HG02970 (cell line): ENCODE measurements around the gene BEX5.
"Not testable (repeated sequence)": the region's sequence is repeated elsewhere in the genome, so short reads cannot be mapped to it uniquely, and the experiment has no call there.

Experiments
- ATAC-seq: cut with Tn5 transposase; IDR thresholded peaks from one replicate; pipeline ENCODE4 v1.9.1; 2021; ENCODE audit warnings: mild to moderate bottlenecking, moderate library complexity, moderate number of reproducible peaks; ENCODE audit not compliant: unreplicated experiment, low FRiP score

The BEX5 gene

DNA sequence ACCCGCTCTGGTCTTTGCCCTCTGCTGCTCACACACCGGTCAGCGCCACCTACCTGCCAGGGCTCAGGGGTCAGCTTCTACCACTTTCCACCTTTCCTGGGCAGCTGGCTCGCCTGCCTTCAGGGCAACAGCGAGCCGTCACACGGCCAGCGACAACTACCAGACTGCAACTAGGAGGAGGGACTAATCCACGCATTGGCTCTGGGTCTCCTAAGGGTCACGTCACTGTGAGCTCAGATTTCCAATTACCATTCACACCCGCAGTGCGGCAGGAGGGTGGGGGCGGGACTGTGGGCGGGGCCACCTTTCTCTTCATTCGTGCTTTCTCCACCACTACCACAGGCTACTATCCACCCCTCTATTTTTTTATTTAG lies at the start of gene BEX5:
BEX5 (minus strand) TSS at position 172 of the 374 bp plus-strand sequence. CDS start 1,712 bp downstream, outside the sequence.
- peak; percentile 73 for ATAC-seq

DNA sequence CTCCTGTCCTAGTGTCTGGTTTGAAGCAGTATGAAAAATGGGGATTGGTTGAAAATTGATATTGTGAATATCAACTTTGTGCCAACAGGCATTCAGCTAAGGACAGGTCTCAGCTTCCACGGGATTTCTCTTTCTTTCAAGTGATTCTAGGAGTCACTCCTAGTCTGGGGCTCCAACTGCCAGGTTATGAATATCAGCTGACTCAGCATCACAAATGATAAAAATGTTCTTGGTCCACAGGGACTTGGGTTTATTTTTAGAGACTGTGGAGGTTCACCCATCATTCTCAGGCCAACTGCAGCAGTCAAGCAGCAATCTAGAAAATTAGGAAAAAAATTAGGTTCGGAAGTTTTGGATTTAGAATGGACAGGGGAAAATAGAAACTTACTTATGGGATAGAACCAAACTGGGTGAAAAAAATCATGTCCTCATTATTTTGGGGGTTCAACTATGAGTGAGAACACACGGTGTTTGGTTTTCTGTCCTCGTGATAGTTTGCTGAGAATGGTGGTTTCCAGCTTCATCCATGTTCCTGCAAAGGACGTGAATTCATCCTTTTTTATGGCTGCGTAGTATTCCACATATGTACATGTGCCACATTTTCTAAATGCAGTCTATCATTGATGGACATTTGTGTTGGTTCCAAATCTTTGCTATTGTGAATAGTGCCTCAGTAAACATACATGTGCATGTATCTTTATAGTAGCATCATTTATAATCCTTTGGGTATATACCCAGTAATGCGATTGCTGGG lies 30.4 kb upstream of the BEX5 start:
- ATAC-seq, result no peak

DNA sequence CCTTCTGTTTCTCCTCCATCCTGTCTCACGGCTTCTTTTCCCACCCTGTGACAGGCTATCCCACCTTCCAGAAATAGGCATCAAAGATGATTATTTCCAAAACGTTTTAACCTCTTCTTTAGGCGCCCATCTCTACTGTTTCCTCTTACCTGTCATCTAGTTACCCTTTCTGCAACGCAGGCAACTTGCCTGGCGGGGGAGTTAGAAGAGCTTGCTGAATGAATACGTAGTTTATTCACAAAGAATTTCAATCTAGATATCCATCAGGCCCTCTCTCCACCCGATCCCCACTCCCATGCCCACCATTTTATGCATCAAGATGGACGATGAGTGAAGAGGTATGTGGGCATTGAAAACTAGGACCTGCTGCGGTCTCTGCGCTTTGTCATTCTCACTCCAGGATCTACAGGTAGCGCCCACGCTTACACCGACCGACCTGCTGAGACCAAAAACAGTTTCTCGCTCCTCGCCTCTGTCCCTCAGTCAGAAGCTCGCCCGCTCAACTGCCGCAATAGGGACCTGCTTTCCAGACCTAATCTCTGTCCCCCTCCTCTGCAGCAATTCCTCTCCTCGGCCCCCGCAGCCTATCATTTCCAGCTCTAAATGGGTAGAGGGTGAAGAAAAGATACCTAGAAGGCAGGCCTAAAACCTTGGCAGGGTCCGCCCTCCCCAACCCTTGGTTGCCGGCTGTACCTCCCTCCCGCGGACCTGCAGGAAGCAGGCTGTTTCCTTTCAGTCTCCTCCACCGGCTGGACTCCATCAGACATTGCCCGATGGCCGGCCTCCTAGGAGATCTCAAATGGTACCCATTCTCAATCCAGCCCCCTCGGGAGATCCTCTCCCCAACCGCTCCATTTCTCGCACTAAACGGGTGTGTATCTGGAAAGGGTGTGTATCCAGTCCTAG lies 624 bp downstream of the BEX5 start:
- no peak for ATAC-seq

DNA sequence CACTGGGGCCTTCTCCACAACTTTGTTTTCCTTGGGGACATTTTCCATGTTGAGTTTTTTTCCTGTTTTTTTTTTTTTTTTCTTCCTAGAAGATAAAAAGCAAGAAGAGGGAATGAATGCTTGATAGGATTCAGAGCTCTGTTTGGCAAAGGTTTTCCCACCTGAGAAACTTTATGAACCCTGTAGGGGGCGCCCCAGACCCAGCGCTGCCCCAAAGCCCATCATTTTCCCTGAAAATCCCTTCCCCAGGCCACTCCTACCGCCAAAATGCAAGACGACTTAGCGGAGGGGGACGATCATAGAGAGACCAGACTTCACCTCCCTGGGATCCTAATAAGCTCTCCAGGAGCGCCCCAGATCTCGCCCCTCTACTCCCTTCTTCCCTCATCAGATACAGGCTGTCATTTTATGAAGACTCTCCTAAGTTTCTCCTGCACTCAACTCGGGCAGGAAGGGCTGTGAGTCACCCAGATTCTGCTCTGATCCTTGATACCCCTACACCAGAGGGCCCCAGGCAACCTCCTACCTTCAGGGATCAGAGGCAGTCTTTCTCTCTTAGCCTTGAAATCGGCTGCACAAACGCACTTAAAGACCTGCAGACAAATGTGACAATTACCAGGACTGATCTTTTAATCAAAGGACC lies 1.4 kb downstream of the BEX5 start:
- ATAC-seq, result no peak

DNA sequence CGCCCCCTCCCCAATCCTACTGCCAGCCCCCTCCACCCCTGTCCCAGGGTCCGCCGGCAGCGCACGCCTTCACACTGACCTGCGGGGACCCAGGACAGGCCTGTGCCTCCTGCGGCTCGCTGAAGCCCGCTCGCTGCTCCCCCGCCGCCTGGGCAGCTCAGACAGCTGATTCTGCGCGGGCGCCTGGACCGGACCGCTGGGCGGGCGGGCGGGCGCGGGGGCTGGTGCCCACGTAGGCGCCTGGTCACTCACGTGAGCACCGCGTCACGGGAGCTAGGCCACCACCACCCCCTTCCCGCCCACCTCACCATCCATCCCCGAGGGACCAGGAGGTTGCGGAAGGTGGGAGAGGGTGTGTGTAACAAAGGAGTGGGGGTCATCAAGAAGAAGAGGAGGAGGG lies 13.5 kb downstream of the BEX5 start, which contains the start of gene TCEAL6:
TCEAL6 (minus strand) TSS at position 208 of the 400 bp plus-strand sequence.
- not testable (repeated sequence) for ATAC-seq

DNA sequence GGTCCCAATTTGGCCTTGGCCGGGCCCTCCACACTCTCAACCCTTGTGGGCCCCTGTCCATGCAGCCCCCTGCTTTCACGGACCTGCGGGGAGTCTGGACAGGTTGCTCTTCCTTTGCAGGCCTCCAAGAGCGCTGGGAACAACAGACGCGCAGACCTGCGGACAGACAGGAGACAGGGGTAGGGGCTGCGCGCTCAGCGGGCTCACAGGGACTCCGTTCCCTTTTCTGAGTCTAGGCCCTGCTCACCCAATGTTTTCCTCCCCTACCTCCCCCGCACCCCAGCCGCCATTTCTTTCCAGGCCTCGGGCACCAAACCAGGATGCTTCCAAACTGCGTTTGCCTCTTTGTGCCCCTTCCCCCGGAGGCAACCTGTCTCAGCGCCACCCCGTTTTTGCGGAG lies 14.1 kb downstream of the BEX5 start:
- ATAC-seq, result not testable (repeated sequence)

DNA sequence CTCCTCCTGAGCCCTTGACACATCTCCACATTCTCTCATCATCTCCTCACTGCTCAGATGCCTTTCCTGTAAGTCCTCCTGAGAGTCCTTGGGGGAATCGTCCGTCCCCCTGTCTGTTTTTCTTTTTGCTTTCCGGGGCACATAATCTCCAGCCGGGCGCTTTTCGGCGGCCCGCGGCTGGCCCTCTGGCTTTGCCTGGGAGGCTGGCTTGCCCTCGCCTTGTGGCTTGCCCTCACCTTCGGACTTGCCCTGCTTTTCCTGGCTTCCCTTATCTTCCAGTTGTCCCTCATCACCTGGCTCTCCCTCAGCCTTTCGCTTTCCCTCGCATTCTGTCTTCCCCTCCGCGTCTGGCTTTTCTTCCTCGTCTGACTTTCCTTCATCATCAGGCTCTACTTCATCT lies 14.9 kb downstream of the BEX5 start:
- ATAC-seq, result not testable (repeated sequence)

DNA sequence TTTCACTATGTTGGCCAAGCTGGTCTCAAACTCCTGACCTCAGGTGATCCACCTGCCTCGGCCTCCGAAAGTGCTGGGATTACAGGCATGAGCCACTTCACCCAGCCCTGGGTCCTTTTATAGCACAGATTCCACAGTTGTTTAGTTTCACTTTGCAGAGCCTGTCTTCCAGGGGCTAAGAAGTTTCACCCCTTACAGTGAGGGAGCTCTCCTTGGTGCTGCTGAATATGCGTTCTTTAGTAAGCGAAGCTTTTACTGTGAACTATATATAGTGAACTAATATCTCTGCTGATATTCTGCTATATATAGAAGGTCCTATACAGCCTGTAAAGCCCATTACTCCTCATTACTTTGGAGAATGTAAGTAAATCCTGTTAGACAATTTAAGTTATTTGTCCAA lies 17.7 kb downstream of the BEX5 start:
- no peak for ATAC-seq

DNA sequence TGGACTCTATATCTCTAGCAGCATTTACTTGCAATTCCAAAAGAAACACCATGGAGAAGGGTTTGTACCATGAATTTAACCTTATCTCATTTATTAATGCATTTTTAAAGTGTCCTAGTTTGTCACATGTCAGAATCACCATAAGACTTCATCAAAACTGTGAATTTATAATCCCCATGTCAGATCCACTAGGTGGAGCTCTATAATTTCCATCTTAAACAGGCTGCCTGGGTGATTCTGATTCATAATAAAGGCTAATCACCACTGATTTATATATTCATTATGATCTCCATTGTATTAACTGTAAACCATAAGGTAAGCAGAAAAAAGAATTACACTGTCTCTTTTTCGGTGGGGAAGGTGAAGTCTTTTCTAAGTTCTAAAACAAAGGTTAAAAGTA lies 26.3 kb downstream of the BEX5 start:
- ATAC-seq, result no peak

DNA sequence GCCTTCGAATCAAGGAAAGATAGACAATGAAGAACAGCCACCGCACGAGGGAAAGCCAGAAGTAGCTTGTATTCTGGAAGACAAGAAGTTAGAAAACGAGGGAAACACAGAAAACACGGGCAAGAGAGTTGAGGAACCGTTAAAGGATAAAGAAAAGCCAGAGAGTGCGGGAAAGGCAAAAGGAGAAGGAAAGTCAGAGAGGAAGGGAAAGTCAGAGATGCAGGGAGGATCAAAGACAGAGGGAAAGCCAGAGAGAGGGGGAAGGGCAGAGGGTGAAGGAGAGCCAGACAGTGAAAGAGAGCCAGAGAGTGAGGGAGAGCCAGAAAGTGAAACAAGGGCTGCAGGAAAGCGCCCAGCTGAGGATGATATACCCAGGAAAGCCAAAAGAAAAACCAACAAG lies 28.9 kb downstream of the BEX5 start:
- ATAC-seq, result no peak

DNA sequence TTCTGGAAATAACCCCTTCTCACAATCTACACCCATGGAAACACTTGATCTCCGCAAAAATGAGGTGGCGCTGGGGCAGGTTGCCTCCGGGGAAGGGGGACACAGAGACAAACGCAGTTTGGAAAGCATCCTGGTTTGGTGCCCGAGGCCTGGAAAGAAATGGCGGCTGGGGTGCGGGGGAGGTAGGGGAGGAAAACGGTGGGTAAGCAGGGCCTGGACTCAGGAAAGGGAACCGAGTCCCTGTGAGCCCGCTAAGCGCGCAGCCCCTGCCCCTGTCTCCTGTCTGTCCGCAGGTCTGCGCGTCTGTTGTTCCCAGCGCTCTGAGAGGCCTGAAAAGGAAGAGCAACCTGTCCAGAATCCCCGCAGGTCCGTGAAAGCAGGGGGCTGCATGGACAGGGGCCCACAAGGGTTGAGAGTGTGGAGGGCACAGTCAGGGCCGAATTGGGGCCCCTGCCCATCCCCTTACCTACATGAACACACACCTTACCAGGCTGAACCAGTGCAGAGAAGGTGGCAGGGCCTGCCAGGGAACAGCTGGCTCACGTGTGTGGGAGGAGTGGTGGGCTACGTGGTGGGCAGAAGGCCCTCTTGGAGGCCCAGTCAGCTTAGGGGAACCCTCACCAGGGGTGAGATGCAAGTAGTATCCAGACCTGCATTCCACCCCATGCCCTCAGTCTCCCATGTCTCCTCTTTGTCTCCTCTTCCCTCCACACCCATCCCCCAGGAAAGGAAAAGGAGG lies 29.5 kb downstream of the BEX5 start:
- ATAC-seq, result not testable (repeated sequence)

DNA sequence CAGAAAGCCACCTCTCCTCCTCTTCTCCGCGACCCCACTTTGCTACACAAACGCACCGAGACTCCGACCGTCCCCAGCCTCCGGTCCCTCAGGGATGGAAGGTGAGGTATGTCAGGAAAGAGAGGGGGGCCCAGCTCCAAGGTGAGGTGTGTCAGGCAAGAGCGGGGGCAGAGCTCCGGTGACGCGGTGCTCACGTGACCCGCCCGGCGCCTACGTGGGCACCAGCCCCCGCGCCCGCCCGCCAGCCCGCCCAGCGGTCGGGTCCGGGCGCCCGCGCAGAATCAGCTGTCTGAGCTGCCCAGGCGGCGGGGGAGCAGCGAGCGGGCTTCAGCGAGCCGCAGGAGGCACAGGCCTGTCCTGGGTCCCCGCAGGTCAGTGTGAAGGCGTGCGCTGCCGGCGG lies 30.3 kb downstream of the BEX5 start, which contains the start of gene TCEAL2:
TCEAL2 (plus strand) TSS at position 244 of the 400 bp plus-strand sequence. CDS start 1,152 bp downstream, outside the sequence.
- ATAC-seq, result not testable (repeated sequence)

DNA sequence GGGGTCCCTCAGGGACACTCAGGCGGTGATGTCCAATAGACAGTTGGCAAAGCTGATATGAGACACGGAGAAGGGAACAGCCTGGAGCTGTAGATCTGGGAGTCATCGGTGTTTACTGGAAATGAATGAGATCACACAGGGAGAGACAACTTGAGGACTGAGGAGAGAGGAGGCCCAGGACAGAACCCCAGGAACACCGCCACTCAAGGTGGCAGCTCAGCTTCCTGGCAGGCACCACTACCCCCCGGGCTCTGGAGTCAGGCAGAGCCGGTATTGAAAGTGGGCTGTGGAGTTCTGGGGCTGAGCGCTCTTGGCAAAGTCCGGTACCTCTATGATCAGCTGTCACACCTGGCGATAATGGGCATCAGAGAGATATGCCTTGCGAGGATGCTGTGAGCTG lies 30.8 kb downstream of the BEX5 start:
- ATAC-seq, result not testable (repeated sequence)

DNA sequence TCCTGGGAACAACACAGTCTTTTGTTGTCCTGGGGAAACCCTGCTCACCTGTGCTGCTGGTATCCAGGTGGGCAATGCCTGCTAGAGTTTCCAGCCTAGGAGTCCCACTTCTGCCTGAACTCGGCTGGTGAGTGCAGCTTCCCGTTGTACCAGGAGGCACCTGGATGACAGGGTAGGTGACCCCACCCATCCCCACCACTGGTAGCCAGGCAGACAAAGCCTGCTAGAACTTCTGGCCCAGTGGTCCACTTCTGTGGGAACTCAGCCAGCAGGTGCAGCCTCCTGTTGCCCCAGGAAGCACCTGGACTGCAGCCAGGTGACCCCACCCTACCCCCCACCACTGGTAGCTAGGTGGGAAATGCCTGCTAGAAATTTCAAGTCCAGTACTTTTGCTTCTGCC lies 40.0 kb downstream of the BEX5 start:
- ATAC-seq, result no peak

DNA sequence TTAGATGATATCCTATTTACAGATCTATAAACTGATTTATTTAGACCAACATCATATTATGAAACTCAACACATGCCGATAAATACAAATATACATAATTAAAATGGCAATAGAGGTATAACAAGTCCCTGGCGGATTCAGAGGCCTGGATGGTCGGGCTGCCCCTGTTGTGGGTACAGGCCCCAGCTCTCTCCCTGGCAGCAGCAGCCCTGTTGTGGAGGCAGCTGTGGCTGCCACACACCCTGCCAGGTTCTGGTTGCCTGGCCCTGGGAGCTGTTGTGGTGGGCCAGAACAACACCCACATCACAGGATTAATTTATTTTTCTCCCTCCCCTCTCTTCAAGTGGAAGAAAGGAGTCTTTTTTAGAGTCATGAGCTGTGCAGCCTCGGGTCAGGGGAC lies 42.4 kb downstream of the BEX5 start:
- ATAC-seq, result no peak
